GM08714 (cell line): ENCODE measurements around the gene DHRSX.

Experiments
- H3K4me3 ChIP-seq: fragments of 200-500 bp; sonication (Bioruptor generic); 2 replicates; pipeline ENCODE4 v1.5.1; 2014; ENCODE audit warnings: mild to moderate bottlenecking, low read length, inconsistent platforms
- ZNF274 ChIP-seq: IDR thresholded peaks from 2 replicates; pipeline ENCODE4 v1.6.1; 2012; ENCODE audit warnings: mild to moderate bottlenecking, low read depth, low read length

The DHRSX gene

GRCh38 chrX:2187352-2188115 is 313.2 kb downstream of the DHRSX start:
- no peak overlapping the region for H3K4me3 ChIP-seq
- no peak for TF ChIP-seq ZNF274

GRCh38 chrX:2185341-2186082 is 315.3 kb downstream of the DHRSX start:
- no peak overlapping the region for H3K4me3 ChIP-seq
- TF ChIP-seq ZNF274, result no peak

- no peak for TF ChIP-seq ZNF274
- no peak overlapping the region for H3K4me3 ChIP-seq
Measured at GRCh38 chrX:2184089-2184488, 316.7 kb downstream of the DHRSX start.

GRCh38 chrX:2183193-2183725 is 317.5 kb downstream of the DHRSX start:
- TF ChIP-seq ZNF274, result no peak
- H3K4me3 ChIP-seq, result no peak overlapping the region

GRCh38 chrX:2177541-2177940 is 323.2 kb downstream of the DHRSX start:
- H3K4me3 ChIP-seq, result no peak overlapping the region
- no peak for TF ChIP-seq ZNF274

- TF ChIP-seq ZNF274, result no peak
Measured at GRCh38 chrX:2176733-2177132, 324.0 kb downstream of the DHRSX start.

GRCh38 chrX:2176274-2176673 is 324.5 kb downstream of the DHRSX start:
- no peak overlapping the region for H3K4me3 ChIP-seq
- TF ChIP-seq ZNF274, result no peak

More at GRCh38 chrX:2176733-2177132, 324.0 kb downstream of the DHRSX start:
- H3K4me3 ChIP-seq, result no peak overlapping the region

- H3K4me3 ChIP-seq, result no peak overlapping the region
- no peak for TF ChIP-seq ZNF274
Measured at GRCh38 chrX:2172359-2172758, 328.4 kb downstream of the DHRSX start.
